HG02588 (cell line): ENCODE results near the gene TBC1D2.

Experiments used
- ATAC-seq: cut with Tn5 transposase; IDR thresholded peaks from one replicate; pipeline ENCODE4 v1.9.1; 2021; ENCODE audit warnings: mild to moderate bottlenecking, moderate library complexity; ENCODE audit not compliant: unreplicated experiment

The TBC1D2 gene

GRCh38 chr9:98219364-98219716 is 36.1 kb downstream of the TBC1D2 start:
- ATAC-seq: no peak

DNA sequence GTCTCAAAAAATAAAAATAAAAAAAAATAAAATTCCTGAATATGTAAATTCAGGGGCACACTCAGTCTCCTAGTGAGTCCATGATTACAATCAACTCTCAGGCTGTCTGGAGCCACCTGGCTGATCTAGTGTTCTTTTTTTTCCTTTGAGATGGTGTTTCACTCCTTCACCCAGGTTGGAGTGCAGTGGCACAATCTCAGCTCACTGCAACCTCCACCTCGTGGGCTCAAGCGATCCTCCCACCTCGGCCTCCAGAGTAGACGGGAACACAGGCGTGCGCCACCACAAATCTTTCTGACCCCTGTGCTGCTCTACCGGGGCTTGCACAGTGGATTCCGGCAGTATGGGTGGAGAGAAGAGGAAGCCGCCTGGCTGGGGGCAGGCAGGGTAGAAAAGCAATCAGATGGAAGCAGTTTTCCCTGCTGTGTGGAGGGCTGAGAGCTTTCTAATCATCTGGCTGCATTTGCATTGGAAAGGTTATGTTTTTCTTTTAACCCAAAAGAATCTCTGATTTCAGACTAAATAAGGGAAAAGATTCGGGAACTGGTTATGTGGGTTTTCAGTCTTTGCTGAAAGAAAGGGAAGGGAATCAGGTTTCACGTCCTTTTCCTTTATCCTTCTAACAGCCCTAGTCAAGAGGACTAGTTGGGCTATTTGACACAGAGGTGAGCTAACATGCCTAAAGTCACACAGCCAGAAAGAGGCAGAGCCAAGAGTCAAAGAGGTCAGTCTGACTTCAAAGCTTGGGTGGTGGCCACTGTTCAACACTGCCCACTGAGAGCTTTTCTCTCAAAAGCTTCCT is 36.7 kb downstream of the TBC1D2 start:
- no peak for ATAC-seq

- ATAC-seq: no peak
Measured at GRCh38 chr9:98217255-98217654, 38.2 kb downstream of the TBC1D2 start.

GRCh38 chr9:98216391-98216790 is 39.1 kb downstream of the TBC1D2 start:
- no peak for ATAC-seq

- ATAC-seq: no peak
Measured at GRCh38 chr9:98215821-98216220, 39.6 kb downstream of the TBC1D2 start.

DNA sequence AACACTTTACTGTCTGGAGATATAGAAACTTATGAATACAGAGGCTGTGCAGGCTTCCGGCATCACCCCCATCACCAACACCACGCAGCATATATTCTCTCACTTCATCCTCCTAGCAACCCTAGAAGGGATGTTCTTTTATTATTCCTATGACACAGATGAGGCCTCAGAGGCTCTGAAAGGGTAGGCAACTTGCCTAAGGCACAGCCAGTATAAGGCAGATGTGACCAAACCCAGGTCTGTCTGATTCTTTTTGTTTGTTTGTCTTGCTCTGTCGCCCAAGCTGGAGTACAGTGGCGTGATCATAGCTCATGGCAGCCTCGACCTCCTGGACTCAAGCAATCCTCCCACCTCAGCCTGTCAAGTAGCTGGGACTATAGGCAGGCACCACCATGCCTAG is 40.2 kb downstream of the TBC1D2 start:
- no peak for ATAC-seq

GRCh38 chr9:98214811-98215210 is 40.6 kb downstream of the TBC1D2 start:
- ATAC-seq: no peak

- no peak for ATAC-seq
Measured at GRCh38 chr9:98211260-98211659, 44.2 kb downstream of the TBC1D2 start.

DNA sequence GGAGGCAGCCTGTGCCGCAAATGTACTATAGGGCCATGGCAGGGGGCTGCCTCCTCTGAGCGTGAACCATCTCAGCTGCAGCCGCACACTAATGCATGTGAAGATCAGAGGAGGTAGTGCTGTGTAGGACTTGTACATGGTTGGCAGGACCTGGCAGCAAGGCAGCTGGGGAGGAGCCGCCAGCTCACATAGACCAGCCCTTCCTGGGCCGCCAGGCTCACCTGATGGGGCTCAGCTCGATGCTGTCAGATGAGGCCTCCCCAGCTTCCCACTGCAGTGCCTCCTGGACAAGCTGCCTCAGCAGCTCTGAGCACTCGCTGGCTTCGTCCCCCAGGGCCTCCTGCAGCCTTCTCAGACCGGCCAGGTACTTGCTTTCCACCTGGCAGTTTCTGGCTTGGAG is 45.0 kb downstream of the TBC1D2 start:
- no peak for ATAC-seq

DNA sequence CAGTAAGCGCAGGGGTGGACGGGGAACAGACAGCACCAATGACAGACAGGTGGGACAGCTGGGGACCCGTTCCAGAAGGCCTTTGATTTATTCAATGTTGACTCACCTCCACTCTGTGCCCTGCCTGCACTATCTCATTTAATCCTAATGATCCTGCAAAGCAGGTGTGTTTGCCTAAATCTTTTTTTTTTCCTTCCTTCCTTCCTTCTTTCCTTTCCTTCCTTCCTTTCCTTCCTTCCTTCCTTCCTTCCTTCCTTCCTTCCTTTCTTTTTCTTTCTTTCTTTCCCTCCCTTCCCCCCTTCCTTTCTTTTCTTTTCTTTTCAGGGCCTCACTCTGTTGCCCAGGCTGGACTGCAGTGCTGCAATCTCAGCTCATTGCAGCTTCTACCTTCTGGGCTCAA is 45.9 kb downstream of the TBC1D2 start:
- ATAC-seq: no peak

DNA sequence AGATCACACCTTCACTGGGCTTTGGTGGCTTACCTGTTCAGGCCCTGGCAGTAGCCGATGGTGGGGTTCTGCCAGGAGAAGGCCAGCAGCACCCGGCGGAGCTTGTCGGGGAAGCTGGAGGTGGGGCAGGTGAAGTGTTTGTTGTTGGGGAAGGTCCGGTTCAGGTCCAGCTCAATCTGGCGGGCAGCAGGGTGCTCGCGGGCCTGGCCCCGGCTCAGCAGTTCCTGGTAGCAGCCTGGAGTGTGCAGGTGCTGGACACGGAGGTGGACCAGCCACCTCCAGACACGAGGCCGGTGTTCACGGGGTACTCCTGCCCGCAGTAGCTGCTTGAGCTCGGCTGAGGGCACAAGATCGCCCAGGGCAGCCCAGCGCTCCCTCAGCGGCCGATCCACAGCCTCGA is 46.8 kb downstream of the TBC1D2 start:
- no peak for ATAC-seq

GRCh38 chr9:98207606-98208005 is 47.8 kb downstream of the TBC1D2 start:
- ATAC-seq: no peak

DNA sequence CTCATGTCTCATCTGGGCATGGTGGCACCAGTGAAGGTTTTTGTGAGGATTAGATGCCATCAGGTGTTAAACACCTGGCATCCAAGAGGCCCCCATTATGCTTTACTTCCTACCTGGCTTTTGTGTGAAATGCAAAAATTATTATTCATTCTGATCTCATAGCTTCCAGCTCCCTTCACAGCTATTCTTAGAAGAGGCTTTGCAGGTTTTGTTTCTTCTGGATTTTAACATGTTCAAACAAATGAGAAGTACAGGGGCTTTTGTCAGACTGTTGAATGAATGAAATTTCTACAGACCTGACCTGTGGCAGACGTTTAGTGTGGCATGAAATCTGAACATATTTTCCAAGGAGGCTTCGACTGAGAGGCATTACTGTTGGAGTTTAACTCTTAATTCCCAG is 48.7 kb downstream of the TBC1D2 start:
- ATAC-seq: no peak

- no peak for ATAC-seq
Measured at GRCh38 chr9:98204692-98205091, 50.8 kb downstream of the TBC1D2 start.

DNA sequence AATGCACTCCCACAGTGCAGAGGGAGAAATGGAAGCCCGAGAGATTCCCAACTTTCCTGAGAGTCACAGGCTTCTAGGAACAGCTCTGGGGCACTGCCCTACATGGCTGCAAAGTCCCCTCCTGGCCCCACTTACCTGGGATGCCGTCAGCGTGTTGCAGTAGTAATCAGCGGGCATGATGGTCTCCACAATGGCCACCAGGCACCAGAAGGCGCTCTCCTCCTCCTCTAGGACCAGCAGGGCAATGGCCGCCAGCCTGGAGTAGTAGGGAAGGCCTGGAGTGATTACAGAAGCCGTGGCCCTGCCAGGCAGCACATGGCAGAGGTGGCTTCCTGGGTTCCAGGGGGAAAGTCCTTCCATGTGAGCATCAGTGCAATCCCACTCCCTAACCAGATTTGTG is 52.3 kb downstream of the TBC1D2 start:
- ATAC-seq: no peak

DNA sequence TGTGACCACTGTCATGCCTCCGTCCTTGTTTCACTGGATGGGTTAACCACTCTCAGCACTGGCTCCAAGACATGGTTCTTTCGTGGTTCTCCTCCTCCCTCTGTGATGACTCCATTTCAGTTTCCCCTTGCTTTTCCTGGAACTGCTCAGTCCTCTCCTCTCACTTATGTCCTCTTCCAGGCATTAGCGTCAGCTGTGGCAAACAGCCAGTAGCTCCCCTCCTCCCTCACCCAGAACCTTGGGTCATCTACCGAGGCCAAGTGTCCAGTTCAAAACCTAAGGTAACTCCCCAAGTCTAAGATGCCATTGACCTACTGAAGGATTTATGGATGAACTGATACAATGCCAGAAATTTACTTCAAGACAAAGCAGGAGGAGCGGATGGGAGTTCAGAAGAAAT is 53.2 kb downstream of the TBC1D2 start:
- no peak for ATAC-seq

DNA sequence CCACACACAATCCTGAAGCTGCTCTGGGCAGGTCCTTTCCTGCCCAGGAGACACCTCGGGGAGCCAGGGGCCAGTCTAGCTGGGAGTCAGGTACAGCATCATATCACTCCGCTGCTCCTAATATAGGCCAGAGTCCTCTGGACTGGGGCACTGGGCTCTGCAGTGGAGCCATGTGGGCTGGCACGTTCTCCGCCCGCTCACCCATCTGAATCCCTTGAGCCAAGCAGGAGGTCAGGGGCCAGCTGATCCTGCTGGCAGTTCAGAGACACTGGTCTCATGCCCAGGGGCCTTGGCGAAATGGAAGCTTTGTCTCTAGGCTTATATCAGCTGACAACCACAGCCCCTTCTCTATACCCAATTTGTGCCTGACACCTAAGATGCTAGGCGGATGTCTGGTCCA is 53.7 kb downstream of the TBC1D2 start:
- no peak for ATAC-seq

- ATAC-seq: peak; percentile 75
Measured at GRCh38 chr9:98201102-98201501, 54.3 kb downstream of the TBC1D2 start.

- no peak for ATAC-seq
Measured at GRCh38 chr9:98199388-98200033, 55.9 kb downstream of the TBC1D2 start.

GRCh38 chr9:98195671-98196070 is 59.8 kb downstream of the TBC1D2 start:
- ATAC-seq: no peak

DNA sequence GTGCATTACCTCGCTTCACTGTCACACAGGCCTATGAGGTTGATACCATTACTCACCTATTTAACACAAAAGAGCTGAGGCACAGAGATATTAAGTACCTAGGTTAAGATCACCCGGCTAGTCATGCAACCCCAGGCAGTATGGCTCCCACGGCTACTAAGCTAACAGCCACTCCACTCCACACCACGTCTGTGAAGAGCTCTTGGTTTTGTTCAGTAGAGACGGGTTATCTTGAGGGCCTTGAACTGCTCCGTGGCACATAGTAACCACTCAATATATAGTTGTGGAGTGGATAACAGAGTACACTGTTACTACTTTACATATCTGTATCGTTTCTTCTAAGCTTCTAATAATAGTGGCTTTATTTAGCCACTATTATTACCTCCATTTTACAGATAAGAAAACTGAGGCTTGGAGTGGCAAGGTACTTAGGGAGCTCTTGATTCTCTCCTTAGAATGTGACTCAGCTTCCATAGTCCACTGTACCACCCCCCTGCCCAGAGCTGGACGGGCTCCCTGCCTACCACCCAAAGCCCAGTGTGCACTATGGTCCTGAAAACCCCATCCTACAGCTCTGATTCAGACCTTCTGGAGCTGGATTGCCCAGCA is 62.0 kb downstream of the TBC1D2 start:
- ATAC-seq: no peak
